Measurements from ENCODE around the gene KCNJ1.

Gene KCNJ1

DNA sequence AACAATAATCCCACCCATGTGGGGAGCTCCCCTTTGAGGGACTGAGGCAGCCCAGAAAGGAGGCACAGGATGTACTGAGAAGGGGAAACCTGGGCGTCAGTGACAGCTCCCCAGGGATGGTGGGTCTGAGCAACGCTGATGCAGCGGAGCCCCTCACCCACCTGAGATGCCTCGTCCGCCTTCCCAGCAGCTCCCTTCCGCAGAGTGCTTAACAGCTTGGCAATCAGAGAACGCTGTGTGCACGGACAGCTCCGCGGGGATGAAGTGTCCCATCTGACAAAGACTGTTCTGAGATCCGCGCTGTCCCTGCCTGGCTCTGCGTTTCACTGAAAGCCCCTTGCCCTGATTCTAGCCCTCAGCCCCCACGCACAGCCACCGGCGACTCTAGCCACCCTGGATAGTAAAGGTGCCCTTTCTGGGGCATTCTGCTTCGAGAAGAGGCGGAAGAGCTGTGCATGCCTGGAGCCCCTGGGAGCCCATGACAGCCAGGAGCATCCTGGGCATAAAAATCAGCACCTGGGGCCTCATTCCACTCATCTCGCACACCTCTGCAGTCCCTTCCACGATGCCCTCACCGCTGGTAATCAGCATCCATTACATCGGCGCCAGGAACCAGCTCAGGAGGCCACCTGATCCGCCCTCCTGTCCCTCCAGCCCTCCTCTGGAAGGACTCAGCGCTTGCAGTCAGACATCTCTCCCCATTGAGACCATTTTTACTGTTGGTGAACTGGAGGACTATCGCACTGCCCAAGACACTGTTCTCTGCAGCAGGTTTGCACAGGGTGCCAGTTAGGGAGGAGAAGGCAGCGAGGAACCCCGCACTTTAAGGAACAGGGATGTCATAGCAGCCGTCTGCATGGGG is 34.8 kb upstream of the KCNJ1 start:
- DNase-seq, result no peak

DNA sequence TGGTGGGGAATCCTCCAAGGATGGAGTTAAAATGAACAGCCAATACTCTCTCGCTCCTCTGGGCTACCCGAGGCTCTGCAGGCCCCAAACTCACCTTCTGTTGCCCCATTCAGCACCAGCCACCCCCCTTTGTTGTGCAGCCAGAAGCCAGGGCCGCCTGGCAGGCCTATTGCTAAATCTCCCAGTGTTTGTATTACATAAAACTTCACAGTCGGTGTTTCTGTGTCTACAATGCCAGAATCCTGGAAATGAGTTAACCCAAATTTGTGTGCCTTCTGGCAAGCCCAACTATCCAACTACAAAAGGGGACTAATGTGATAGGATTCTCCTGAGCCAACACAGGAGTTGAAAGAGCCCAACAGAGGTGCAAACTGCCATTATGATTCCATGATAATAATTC is 33.4 kb upstream of the KCNJ1 start:
- DNase-seq, result no peak

DNA sequence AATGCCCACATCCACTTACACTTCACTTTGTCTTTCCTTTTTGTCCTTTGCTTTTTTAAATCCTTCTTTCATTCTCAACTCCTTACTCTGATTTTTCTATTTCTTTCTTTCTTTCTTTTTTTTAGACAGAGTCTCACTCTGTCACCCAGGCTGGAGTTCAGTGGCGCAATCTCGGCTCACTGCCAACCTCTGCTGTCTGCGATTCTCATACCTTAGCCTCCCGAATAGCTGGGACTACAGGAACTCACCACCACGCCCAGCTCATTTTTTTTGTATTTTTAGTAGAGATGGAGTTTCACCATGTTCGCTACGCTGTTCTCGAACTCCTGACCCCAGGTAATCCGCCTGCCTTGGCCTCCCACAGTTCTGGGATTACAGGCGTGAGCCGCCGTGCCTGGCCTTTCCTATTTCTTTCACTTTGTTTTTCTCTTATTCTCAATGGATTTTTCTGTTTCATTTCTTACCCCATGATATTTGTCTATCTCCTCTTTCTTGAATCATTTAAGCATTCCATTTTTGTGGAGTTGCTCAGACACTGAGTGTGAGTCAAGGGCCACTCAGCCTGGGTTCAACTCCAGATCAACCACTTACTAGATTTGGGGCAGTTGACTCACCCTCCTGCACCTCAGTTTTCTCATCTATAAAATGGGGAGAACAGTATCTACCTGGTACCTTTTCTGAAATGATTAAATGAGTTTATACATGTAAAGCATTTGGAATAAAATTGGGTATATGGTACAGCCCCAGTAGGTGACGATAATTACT is 31.7 kb upstream of the KCNJ1 start:
- peak; percentile 40 for DNase-seq

DNA sequence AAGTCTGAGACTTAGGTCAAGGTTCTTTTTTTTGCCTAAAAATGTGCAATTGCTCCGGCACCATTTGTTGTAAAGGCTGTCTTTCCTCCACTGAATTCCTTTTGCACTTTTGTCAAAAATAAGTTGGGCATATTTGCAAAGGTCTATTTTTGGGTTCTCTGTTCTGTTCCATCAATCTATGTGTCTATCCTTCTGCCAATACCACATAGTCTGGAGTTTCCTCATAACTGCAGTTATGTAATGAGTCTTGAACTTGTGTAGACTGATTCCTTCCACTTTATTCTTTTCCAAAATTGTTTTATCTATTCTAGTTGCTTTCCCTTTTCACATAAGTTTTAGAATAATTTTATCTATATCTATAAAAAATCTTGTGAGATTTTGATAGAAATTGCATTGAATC is 30.7 kb upstream of the KCNJ1 start:
- DNase-seq, result no peak

DNA sequence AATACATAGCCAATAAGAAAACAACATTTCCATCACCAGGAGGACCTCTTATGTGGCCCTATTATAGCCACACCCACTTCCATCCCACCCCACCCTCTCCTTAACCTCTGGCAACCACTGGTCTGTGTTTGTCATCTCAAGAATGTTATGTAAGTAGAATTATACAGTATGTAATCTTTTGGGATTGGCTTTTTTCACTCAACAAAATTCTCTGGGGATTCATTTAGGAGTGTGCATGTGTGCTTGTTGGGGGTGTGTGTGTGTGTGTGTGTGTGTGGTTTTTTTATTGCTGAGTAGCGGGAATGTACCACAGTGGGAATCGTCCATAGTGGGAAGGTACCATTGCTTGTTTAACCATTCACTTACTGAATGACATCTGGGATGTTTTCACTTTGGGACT is 29.3 kb upstream of the KCNJ1 start:
- DNase-seq, result peak; percentile 43

DNA sequence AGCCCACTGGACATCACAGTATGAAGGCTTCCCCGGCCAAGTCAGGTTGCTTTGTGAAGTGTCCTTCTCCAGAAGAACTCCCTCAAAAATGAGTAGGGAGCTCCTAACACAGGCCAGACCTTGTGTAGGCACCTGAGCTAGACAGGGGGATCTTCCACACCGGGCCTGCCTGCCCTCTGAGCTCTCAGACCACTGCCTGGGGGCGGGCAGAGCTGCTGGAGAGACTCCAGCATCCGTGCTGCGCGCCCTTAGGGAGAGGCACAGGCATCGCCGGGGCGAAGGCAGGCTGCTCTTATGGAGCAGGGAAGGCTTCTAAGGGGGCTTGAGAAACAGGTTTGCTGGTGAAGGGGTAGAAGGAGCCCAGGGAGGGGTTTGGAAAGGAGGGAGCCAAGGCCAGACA is 28.4 kb upstream of the KCNJ1 start:
- no peak for DNase-seq

DNA sequence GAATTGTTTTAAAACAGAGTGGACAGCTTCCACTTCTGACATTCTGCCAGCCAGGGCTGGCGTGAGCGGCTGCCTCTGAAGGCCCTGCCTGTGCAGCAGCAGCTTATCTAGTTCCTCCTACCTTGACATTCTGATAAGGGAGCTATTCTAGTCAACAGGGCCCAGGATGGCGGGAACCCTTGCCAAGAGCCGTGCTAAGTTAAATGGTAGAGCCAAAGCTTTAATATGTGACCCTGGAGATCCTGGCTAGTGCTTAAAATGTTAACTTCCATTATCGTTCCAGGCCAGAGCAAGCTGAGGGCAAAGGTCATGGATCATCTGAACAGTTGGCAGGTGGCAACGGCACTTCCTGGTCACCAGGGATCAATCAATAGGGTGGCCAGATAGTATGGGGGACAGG is 27.6 kb upstream of the KCNJ1 start:
- DNase-seq, result no peak

DNA sequence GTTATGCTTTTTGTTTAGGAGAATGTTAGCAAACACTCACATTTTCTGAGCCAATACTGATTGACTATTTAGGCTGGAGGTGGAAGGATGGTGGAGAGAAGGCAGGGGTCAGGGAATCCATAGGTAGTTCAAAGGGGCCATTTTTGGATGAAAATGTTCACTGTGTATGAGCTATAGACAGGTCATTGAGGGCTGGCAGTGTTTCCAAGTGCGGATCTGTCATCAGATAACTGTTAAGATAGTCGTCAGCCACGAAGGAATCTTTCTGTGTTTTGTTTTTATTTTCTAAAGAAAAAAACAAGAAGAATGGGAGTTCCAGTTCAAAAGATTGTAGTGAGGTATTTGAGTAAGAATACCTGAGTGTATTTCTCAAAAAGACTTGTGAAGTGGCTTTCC is 27.2 kb upstream of the KCNJ1 start:
- DNase-seq, result no peak

DNA sequence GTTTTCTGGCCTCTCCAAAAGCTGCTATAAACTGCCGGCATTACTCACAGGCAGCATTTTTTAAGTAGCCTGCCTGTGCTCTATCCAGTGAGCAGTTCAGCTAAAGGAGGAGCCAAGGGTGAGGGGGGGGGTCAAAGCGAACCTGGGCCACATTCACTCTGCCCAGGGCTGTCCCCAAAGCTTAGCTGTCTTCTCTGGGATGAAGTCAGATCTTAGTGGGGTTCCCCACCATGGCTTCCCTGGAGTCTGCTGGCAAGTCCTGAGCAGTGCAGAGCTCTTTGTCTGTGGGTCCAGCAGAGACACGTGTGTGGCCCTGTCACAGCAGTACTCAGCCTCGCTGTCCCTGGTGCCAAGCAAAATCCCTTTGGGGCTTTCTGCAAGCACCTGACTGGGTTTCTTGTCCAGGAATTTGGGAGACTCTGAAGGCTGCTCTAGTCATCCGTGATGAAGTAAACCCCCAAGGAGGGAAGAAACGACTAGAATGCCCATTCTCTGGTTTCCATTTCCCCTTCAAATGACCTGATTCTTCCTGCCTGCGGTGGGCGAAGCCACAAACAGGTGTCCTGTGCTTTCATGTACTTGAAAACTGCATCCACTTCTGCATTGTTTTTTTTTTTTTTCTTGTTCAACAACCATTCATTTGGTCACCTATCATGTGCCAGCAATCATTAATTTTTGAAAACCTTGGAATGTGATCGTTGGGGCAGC is 26.6 kb upstream of the KCNJ1 start:
- DNase-seq, result no peak

DNA sequence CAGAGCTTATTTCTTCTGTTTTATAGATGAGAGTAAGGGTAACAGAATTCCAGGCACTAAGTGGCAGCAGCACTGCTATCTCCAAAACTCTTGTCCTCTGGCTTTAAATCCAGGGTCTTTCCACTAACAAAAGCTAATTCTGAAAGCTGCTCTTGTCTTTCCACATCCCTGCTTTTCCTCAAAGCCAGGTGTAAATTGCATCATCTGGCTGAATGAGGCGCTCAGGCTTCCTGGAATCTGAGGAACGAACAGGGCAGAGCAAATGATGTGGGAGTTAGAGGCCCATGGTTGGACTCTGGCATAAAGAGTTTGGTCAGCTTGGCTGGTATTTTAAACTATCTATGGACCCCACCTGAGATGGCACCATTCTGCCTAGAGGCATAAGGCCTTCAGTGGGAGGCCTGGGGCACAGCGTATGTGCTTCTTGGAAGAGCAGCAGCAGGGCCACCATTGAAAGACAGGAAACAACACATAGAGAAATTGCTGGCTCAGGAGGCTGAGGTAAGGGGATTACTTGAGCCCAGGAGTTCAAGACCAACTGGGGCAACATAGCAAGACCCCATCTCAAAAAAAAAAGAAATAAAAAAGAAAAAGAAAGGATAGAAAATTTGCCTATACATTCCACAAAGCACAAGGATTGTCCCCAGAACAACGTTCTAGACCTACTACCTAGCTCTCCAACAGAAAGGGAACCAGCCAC is 25.9 kb upstream of the KCNJ1 start:
- no peak for DNase-seq

DNA sequence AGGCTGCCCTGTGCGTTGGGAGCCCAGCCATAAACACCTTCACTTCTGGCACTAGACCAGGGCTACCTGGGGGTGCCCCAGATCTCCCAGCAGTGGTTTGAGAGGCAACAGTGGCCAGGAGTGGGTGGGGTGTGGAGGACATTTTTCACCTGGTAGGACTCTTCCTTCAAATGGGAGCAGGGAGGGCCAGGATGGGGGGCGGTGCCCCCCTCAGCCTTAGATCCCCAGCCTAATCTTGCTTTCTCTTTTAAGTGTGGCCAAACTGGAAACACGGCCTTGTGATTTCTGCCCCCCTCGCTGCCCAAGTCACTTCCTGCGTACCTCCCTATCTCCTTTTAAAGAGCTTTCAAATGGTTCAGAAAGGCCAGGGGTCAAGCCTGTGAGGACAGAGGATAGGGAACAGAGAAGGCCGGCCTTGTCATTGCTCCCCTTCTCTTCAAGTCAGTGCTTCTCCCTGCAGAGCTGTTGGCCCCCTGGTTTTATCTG is 24.9 kb upstream of the KCNJ1 start:
- no peak for DNase-seq

DNA sequence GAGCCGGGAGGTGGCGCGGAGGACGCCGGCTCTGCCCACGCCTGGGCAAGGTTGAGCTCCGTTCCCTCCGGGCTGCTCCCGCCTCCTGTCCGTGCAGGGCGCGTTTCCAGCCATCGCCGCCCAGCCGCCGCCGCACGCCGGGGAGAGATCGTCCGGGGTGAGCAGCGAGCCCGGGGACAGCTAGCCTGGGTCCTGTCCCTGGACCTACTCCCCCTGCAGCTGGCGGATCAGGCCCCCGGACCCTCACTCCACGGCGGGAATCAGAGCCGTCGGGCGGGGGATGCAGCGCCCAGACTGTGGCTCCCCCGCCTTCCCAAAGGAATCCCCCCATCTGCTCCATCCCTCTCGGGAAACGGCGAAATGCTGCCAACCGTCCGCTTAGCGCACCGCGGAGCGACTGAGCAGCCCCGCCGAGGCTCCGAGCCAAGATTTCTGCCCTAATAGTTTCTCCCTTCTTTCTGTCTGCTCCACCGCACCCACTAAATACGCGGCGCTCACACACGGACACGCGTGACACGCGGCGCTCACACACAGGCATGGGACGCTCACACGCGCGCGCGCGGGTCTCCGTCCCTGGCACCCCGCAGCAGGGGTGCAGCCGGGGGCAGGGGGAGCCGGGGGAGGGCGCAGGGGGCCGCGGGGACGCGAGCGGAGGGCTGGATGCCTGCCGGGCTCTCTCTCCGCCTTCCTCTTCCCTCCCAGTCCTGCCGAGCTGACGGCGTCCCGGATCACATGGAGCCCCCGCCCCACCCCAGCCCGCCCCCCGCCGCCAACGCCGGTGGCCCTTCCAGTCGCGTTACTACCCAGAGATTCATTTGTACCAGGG is 23.7 kb upstream of the KCNJ1 start, which contains the start of gene KCNJ5:
TSS of gene KCNJ5 (plus strand) at position 814 of the 826 bp plus-strand sequence. CDS start 19,918 bp downstream, outside the sequence.
- DNase-seq, result no peak

DNA sequence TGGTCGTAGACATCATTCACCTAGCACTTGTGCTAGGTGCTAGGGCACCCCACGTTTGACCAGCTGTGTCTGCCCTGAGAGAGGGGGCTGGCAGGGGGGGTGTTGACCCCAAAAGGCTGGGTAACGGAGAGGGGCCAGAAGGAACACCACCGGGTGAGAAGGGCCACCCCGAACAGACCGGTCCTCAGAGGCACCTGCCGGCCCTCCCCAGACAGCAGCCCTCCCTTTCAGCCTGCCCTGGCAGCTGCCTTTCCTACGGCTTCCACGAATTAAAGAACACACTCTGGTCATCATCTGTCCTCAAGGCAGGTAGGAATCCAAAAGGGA is 23.1 kb upstream of the KCNJ1 start:
- DNase-seq, result no peak

DNA sequence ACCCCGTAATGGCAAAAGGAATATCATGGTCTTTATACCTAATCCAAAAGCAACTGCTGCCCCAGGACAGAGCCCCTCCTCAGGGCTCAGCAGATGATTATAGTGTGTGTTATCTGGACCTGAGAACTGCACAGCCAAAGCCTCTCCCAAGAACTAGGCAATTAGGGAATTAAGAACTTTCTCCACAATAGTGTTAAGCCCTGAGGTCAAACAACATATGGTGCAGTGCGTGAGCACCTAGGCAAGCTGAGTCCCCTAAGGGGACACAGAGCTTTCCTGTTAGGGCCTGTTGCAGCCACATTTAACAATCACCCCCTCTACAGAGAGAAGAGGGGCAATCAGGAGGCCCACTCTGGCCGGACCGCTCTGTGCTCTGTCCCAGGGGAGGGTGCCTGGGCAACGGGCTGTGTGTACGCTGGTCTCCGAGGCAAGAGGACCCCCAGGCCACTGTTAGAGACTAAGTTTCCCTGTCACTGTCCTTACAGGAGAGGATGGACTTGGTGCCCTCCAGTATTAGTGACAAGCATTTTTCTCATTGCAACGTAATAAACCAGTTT is 22.6 kb upstream of the KCNJ1 start:
- no peak for DNase-seq

DNA sequence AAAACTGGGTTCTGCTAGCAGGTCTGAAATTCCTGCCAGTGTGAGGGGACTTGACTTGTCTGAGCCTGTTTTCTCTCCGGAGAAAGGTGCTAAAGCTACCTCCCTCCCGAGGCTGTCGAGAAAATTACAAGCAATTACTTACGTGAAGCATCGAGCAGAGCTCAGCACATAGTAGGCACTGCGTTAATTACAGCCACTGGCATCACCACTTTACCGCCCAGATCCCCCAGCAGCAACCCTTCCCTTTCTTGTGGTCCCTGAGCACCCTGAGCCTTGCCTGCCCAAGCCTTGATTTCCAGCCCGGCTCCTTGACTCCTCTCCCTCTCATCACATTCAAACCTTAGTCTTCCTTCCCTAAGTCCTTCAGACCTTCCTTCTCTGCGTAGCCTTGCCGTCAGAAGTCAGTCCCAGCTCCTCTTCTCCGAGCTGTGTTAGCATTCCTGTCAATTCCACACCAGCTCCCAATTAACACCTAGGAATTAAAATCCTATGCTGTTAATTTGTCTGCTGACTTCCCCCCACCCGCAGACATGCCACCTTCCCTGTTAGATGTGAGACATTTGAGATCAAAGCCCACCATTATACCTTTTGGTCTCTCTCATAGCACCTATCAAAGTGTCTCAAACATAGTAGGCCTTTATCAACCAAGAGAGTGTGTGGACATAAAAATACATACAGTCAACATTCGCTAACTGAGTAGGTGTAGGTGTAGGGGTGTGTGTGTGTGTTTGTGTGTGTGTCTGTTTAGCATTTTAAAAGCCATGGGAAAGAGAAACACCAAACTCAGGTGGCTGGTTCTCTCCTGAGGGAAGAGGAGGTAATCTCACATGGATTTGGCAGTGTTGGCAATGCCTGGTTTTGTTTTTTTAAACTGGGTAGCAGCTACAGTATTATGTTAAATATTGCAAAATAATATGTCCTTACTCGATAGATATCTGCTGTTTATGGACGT is 21.2 kb upstream of the KCNJ1 start:
- no peak for DNase-seq

DNA sequence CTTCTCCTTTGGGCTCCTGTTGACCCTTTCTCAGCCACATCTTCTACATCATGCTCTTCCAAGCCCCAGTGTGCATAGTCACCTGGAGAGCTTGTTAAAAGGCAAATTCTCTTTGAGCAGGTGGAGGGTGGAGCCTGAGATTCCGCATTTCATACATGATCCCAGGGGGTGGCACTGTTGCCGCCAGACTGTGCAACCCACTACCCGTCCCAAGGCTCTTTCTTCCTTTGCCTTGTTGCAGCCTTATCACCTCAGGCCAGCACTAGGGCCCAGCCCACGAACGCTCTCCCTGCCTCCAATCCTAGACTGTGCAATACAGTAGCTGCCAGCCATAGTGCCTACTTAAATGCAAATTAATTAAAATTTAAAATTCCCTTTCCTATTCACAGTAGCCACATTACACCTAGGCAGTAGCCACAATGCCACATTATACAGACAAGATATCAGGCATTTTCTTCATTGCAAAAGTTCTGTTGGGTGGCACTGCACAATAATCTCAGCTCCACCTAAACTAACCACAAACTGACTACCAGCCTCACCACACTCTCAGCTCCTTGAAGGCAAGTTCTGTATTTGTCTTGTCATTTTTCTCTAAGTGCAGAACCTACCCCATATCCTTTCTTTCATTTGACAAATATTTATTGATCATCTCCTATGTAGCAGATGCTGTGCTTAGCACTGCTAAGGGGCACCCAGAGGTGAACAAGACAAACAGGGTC is 19.5 kb upstream of the KCNJ1 start:
- DNase-seq, result no peak

DNA sequence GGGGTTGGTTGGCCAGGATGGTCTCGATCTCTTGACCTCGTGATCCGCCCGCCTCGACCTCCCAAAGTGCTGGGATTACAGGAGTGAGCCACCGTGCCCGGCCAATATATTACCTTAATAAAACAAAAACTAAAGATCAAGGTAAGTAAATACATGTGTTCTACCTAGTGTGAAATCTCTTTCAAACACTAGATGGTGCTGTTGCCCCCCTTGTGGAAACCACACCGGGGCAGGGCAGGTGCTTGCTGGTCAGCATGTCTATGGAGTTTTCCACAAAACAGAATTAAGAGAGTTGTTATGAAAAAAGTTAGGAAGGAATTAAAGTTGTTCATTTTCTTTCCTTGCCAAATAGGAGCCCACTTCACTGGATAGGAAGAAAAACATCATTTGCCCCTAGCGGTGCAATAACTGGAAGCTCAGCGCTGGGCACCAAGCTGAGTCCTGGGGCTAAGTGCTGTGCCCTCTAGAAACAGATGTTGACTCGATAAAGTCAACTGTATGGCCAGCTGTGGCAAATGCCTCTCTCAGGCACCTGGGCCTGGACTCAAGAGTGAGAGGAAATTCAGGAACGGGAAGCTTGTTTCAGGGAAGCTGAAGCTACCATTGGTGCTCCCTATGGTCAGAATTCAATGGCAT is 17.7 kb upstream of the KCNJ1 start:
- peak; percentile 55 for DNase-seq

DNA sequence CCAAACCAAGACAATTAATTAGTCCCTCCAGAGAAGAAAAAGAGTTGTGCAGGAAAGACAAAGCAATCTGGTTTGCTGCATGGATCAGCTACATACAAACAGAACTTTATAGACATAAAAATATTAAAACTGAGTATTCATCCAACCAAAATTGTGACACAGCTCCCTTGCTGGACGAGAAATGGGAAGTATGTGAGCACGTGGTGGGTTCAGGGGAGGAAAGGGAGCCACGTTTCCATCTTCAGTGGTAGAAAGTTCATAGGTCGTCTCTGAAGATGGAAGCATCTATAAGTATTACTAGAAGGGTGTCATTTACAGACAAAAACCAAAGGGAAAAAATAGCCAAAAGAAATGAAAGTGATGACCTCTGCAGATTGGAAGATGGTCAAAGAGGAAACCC is 17.0 kb upstream of the KCNJ1 start:
- no peak for DNase-seq

DNA sequence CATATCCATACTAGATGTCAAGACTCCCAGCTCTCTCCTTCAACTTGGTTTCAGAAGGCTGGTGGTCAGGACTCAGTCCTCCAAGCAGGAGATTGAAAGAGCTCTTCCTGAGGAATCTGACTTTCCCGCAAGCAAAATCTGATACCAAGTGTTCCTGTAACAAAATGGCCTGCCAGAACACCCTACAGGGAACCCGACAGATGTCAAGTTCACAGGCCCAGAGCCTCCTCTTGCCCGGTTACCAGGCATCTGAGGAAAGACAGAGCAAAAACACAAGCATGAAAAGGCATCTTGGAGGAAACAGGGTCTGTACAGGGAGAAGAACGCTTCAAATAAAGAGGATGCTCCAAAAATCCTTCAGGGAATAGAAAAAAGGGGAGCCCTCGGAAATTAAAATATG is 15.4 kb upstream of the KCNJ1 start:
- DNase-seq, result no peak

All from fibroblast of skin of right quadriceps (primary cell).